WTC11 (cell line): ENCODE measurements around the gene GNA12. TPM values are rescaled to one million over a fixed set of nuclear protein-coding genes. Genes with fewer than 3 reads are reported as not detected.
A peak's percentile ranks its signal among the peaks of the same experiment; 100 is the strongest.

Source experiments
- ATAC-seq: fragments of 200-7000 bp; cut with Tn5 transposase; 2 replicates; pipeline ENCODE4 v1.10.0; 2021; ENCODE audit warnings: mild to moderate bottlenecking, moderate library complexity
- CTCF ChIA-PET: fragments of 300-600 bp; sonication (Branson Sonifier 250); formaldehyde crosslinking; loops from one replicate; lab custom pipeline; 2021; ENCODE audit warnings: antibody characterized with exemption; lab: Charles Lee
- POLR2A ChIA-PET: fragments of 350-600 bp; sonication (Branson Sonifier 250); formaldehyde crosslinking; loops from one replicate; lab custom pipeline; 2021; ENCODE audit warnings: antibody characterized with exemption; lab: Charles Lee
- DNase-seq: peaks from one replicate; pipeline ENCODE4 v3.0.0; 2021; ENCODE audit warnings: low spot score
- H3K27ac Mint-ChIP-seq: 2 replicates; pipeline ENCODE4 v1.8.0; 2021; ENCODE audit warnings: mixed read lengths
- H3K27me3 Mint-ChIP-seq: 2 replicates; pipeline ENCODE4 v1.8.0; 2021; ENCODE audit warnings: low read depth, mild to moderate bottlenecking, moderate library complexity, mixed read lengths
- H3K36me3 Mint-ChIP-seq: 2 replicates; pipeline ENCODE4 v1.8.0; 2021; ENCODE audit warnings: mixed read lengths
- H3K4me1 Mint-ChIP-seq: 2 replicates; pipeline ENCODE4 v1.8.0; 2022; ENCODE audit warnings: mixed read lengths
- H3K4me3 Mint-ChIP-seq: 2 replicates; pipeline ENCODE4 v1.8.0; 2021; ENCODE audit warnings: mild to moderate bottlenecking, moderate library complexity, mixed read lengths
- H3K9me3 Mint-ChIP-seq: 2 replicates; pipeline ENCODE4 v1.8.0; 2021; ENCODE audit warnings: mixed read lengths
- ARID4B ChIP-seq: sonication (generic); formaldehyde crosslinking; IDR thresholded peaks from 2 replicates; pipeline ENCODE4 v1.8.0; 2023; ENCODE audit warnings: missing genetic modification reagents, mild to moderate bottlenecking, borderline replicate concordance
- E2F1 ChIP-seq: sonication (generic); formaldehyde crosslinking; IDR thresholded peaks from 2 replicates; pipeline ENCODE4 v1.8.0; 2022; ENCODE audit warnings: mild to moderate bottlenecking, missing genetic modification reagents
- E2F5 ChIP-seq: sonication (generic); formaldehyde crosslinking; IDR thresholded peaks from 2 replicates; pipeline ENCODE4 v1.8.1; 2022; ENCODE audit warnings: mild to moderate bottlenecking, moderate library complexity, missing genetic modification reagents
- EMX1 ChIP-seq: fragments of 250-450 bp; sonication (Bioruptor Pico); IDR thresholded peaks from 2 replicates; pipeline ENCODE4 v1.8.0; 2021; ENCODE audit warnings: mild to moderate bottlenecking
- ETV6 ChIP-seq: sonication (generic); formaldehyde crosslinking; IDR thresholded peaks from 2 replicates; pipeline ENCODE4 v1.8.1; 2022; ENCODE audit warnings: mild to moderate bottlenecking, missing genetic modification reagents
- GTF2I ChIP-seq: fragments of 250-450 bp; sonication (Bioruptor Pico); conservative IDR thresholded peaks from 2 replicates; pipeline ENCODE4 v1.4.0; 2021; ENCODE audit warnings: mild to moderate bottlenecking
- NR2C2 ChIP-seq: sonication (generic); formaldehyde crosslinking; IDR thresholded peaks from 2 replicates; pipeline ENCODE4 v1.8.0; 2022; ENCODE audit warnings: mild to moderate bottlenecking, missing genetic modification reagents
- PRDM15 ChIP-seq: sonication (generic); formaldehyde crosslinking; IDR thresholded peaks from 2 replicates; pipeline ENCODE4 v1.8.0; 2022; ENCODE audit warnings: missing genetic modification reagents
- SP1 ChIP-seq: sonication (generic); formaldehyde crosslinking; conservative IDR thresholded peaks from 2 replicates; pipeline ENCODE4 v1.8.1; 2022; ENCODE audit warnings: missing genetic modification reagents
- STAT6 ChIP-seq: sonication (generic); formaldehyde crosslinking; conservative IDR thresholded peaks from 2 replicates; pipeline ENCODE4 v1.8.1; 2023; ENCODE audit warnings: mild to moderate bottlenecking, low read depth, missing genetic modification reagents, moderate library complexity
- TCF7 ChIP-seq: sonication (generic); formaldehyde crosslinking; IDR thresholded peaks from 2 replicates; pipeline ENCODE4 v1.8.0; 2022; ENCODE audit warnings: mild to moderate bottlenecking, low read depth, missing genetic modification reagents, moderate library complexity
- TEAD1 ChIP-seq: sonication (generic); formaldehyde crosslinking; IDR thresholded peaks from 2 replicates; pipeline ENCODE4 v1.8.0; 2022; ENCODE audit warnings: mild to moderate bottlenecking, missing genetic modification reagents
- ZNF121 ChIP-seq: sonication (generic); formaldehyde crosslinking; IDR thresholded peaks from 2 replicates; pipeline ENCODE4 v1.8.0; 2023; ENCODE audit warnings: missing genetic modification reagents
- ZNF138 ChIP-seq: sonication (generic); formaldehyde crosslinking; conservative IDR thresholded peaks from 2 replicates; pipeline ENCODE4 v1.8.1; 2022; ENCODE audit warnings: mild to moderate bottlenecking, moderate library complexity, missing genetic modification reagents
- ZNF263 ChIP-seq: sonication (generic); formaldehyde crosslinking; IDR thresholded peaks from 2 replicates; pipeline ENCODE4 v1.8.1; 2022; ENCODE audit warnings: low read depth, mild to moderate bottlenecking, moderate library complexity, missing genetic modification reagents
- ZNF423 ChIP-seq: fragments of 250-450 bp; sonication (Bioruptor Pico); IDR thresholded peaks from 2 replicates; pipeline ENCODE4 v2.1.2; 2022; ENCODE audit warnings: mild to moderate bottlenecking, moderate library complexity
- ZNF671 ChIP-seq: fragments of 250-450 bp; sonication (Bioruptor Pico); IDR thresholded peaks from 2 replicates; pipeline ENCODE4 v1.8.0; 2021; ENCODE audit warnings: mild to moderate bottlenecking
- total RNA-seq: library from RNA; stranded (reverse); gene quantifications from 3 replicates; pipeline ENCODE4 v1.2.3, GENCODE V29; 2021

The GNA12 gene
- total RNA-seq, 1 experiment from 2014 or later: 99.6 TPM

- DNase-seq (no peak), ATAC-seq (no peak; the same call in 1 of the 2 replicates)
- Mint-ChIP-seq H3K27ac (no peak overlapping the region), H3K27me3 (no peaks in the 10 kb centered on the region), H3K4me3 (peak overlapping the region; percentile 82), H3K4me1 (peaks cover 42% of the 10 kb centered on the region), H3K9me3 (no peaks in the 10 kb centered on the region), H3K36me3 (peaks cover 34% of the 10 kb centered on the region)
- TF ChIP-seq ZNF423 (0 out of 2 replicates have a peak, but pooled peaks have one; percentile 31), ZNF138 (CRISPR knock-in tag) (no peak), NR2C2 (no peak), ZNF263 (CRISPR knock-in tag) (no peak), ARID4B (0 out of 2 replicates have a peak, but pooled peaks have one; percentile 3), ZNF671 (CRISPR knock-in tag) (0 out of 2 replicates have a peak, but pooled peaks have one; percentile 24)
- POLR2A ChIA-PET: no interaction called here
- CTCF ChIA-PET: no interaction called here
These were observed 376 bp downstream of the GNA12 start for GRCh38 chr7:2843711-2844152.

GRCh38 chr7:2843191-2843685 is 870 bp downstream of the GNA12 start:
- no peak for DNase-seq
- no peaks in the 10 kb centered on the region for H3K27me3 Mint-ChIP-seq
- POLR2A ChIA-PET: no interaction called here
- H3K36me3 Mint-ChIP-seq: peaks cover 39% of the 10 kb centered on the region
- no peaks in the 10 kb centered on the region for H3K9me3 Mint-ChIP-seq
- H3K27ac Mint-ChIP-seq: peak overlapping the region; percentile 65
- no peak for ATAC-seq
- peaks cover 46% of the 10 kb centered on the region for H3K4me1 Mint-ChIP-seq
- H3K4me3 Mint-ChIP-seq: peak overlapping the region; percentile 82
- CTCF ChIA-PET: no interaction called here
- TF ChIP-seq ETV6 (CRISPR knock-in tag) (no peak), GTF2I (CRISPR knock-in tag) (peak; percentile 89), TCF7 (CRISPR knock-in tag) (no peak), EMX1 (no peak), TEAD1 (CRISPR knock-in tag) (no peak), ZNF121 (CRISPR knock-in tag) (peak; percentile 99), E2F5 (no peak), E2F1 (no peak), PRDM15 (CRISPR knock-in tag) (no peak), ARID4B (0 out of 2 replicates have a peak, but pooled peaks have one; percentile 16), STAT6 (CRISPR knock-in tag) (no peak), SP1 (no peak)
